Endodermal cell (in vitro differentiated cells): ENCODE data around the gene BRI3. TPM values are rescaled to one million over a fixed set of nuclear protein-coding genes. Genes with fewer than 3 reads are reported as not detected.
A peak's percentile ranks its signal among the peaks of the same experiment; 100 is the strongest.

Source experiments
- DNase-seq: peaks from one replicate; pipeline ENCODE4 v3.0.0-alpha.2; 2017
- H3K27ac ChIP-seq: 2 replicates; pipeline ENCODE4 v1.5.1; 2013; ENCODE audit warnings: mild to moderate bottlenecking, low read depth, low read length, moderate library complexity
- H3K27me3 ChIP-seq: 2 replicates; pipeline ENCODE4 v1.6.1; 2013; ENCODE audit warnings: mild to moderate bottlenecking, low read length, moderate library complexity; ENCODE audit not compliant: insufficient read depth, control insufficient read depth, poor library complexity, severe bottlenecking
- H3K36me3 ChIP-seq: 2 replicates; pipeline ENCODE4 v1.7.0; 2013; ENCODE audit warnings: mild to moderate bottlenecking, low read length, moderate library complexity; ENCODE audit not compliant: control insufficient read depth, insufficient read depth
- H3K4me1 ChIP-seq: one replicate; pipeline ENCODE4 v1.7.0; 2013; ENCODE audit warnings: low read length; ENCODE audit not compliant: control insufficient read depth, insufficient read depth
- H3K4me3 ChIP-seq: 2 replicates; pipeline ENCODE4 v1.5.1; 2013; ENCODE audit warnings: mild to moderate bottlenecking, low read length, moderate library complexity
- H3K9ac ChIP-seq: 2 replicates; pipeline ENCODE4 v1.6.1; 2013; ENCODE audit warnings: mild to moderate bottlenecking, low read length, moderate library complexity; ENCODE audit not compliant: poor library complexity, severe bottlenecking; ENCODE audit errors: extremely low read depth
- H3K9me3 ChIP-seq: 2 replicates; pipeline ENCODE4 v1.6.1; 2013; ENCODE audit warnings: mild to moderate bottlenecking, low read length, moderate library complexity; ENCODE audit not compliant: control insufficient read depth
- H3K27ac Mint-ChIP-seq: 2 replicates; pipeline ENCODE4 v1.8.0; 2020; ENCODE audit warnings: mixed read lengths
- H3K27me3 Mint-ChIP-seq: 2 replicates; pipeline ENCODE4 v1.8.0; 2021; ENCODE audit warnings: mild to moderate bottlenecking, mixed read lengths; ENCODE audit not compliant: insufficient read depth
- H3K36me3 Mint-ChIP-seq: 2 replicates; pipeline ENCODE4 v1.8.0; 2020; ENCODE audit warnings: low read depth, mixed read lengths
- H3K4me1 Mint-ChIP-seq: 2 replicates; pipeline ENCODE4 v1.8.0; 2020; ENCODE audit warnings: mixed read lengths
- H3K4me3 Mint-ChIP-seq: 2 replicates; pipeline ENCODE4 v1.8.0; 2020; ENCODE audit warnings: mild to moderate bottlenecking, moderate library complexity, mixed read lengths
- H3K9me3 Mint-ChIP-seq: 2 replicates; pipeline ENCODE4 v1.8.0; 2020; ENCODE audit warnings: mild to moderate bottlenecking, mixed read lengths
- CTCF ChIP-seq: fragments of 200-600 bp; sonication (generic); conservative IDR thresholded peaks from 2 replicates; pipeline ENCODE4 v1.5.0; 2021; ENCODE audit warnings: antibody characterized with exemption, mild to moderate bottlenecking
- WGBS, 2 experiments: methylation state at CpG; one replicate each; pipeline versions ENCODE4 v1.1.5 to v1.1.7; 2013; ENCODE audit warnings: missing lambda C conversion rate in 2 of 2, mixed read lengths in 1 of 2; ENCODE audit not compliant: insufficient coverage in 1 of 2, insufficient read length in 1 of 2; 5-methylcytosine and 5-hydroxymethylcytosine counted together
- total RNA-seq, 2 donors: library from RNA; stranded (reverse); fragmentation: NEBNext Ultra II Directional in 1 of 2; extraction: Animal tissue kit (Norgen Biotek cat#: 25700) in 1 of 2; gene quantifications; 2 replicates in 1 of 2; 3 replicates in 1 of 2; pipeline ENCODE4 v1.2.1, GENCODE V29; 2021

The BRI3 gene
- total RNA-seq, 2 donors from 2014 or later: 130 to 152 TPM

GRCh38 chr7:98286701-98287485 lies 5.4 kb downstream of the BRI3 start:
- Histone ChIP-seq H3K4me3 (no peak overlapping the region), H3K4me1 (no peaks in the 10 kb centered on the region), H3K9ac (no peak overlapping the region), H3K36me3 (peaks cover 23% of the 10 kb centered on the region), H3K9me3 (no peaks in the 10 kb centered on the region), H3K27me3 (no peaks in the 10 kb centered on the region), H3K27ac (no peak overlapping the region)
- Mint-ChIP-seq H3K36me3 (peaks cover 23% of the 10 kb centered on the region), H3K27me3 (no peaks in the 10 kb centered on the region), H3K9me3 (no peaks in the 10 kb centered on the region), H3K4me3 (no peak overlapping the region), H3K27ac (no peak overlapping the region), H3K4me1 (peaks cover 25% of the 10 kb centered on the region)
- WGBS, 2 experiments: 90 to 97% methylated on average over 6 to 21 of the region's 21 CpGs
- DNase-seq: no peak
- TF ChIP-seq CTCF: no peak

GRCh38 chr7:98287486-98287959 lies 6.0 kb downstream of the BRI3 start:
- Mint-ChIP-seq H3K27me3 (no peaks in the 10 kb centered on the region), H3K4me3 (no peak overlapping the region), H3K9me3 (no peaks in the 10 kb centered on the region), H3K36me3 (peaks cover 28% of the 10 kb centered on the region), H3K27ac (no peak overlapping the region), H3K4me1 (peaks cover 24% of the 10 kb centered on the region)
- Histone ChIP-seq H3K9ac (no peak overlapping the region), H3K27ac (no peak overlapping the region), H3K9me3 (no peaks in the 10 kb centered on the region), H3K36me3 (peaks cover 29% of the 10 kb centered on the region), H3K4me1 (no peaks in the 10 kb centered on the region), H3K27me3 (no peaks in the 10 kb centered on the region), H3K4me3 (no peak overlapping the region)
- TF ChIP-seq CTCF: no peak
- 87 to 100% methylated on average over 6 to 14 of the region's 14 CpGs for WGBS, 2 experiments
- peak; percentile 90 for DNase-seq

- H3K27me3 ChIP-seq: no peaks in the 10 kb centered on the region
- no peak overlapping the region for H3K9ac ChIP-seq
- H3K36me3 Mint-ChIP-seq: peaks cover 25% of the 10 kb centered on the region
- H3K9me3 Mint-ChIP-seq: no peaks in the 10 kb centered on the region
- H3K4me1 Mint-ChIP-seq: peaks cover 17% of the 10 kb centered on the region
- H3K4me1 ChIP-seq: no peaks in the 10 kb centered on the region
- no peak for TF ChIP-seq CTCF
- H3K27ac ChIP-seq: no peak overlapping the region
- H3K9me3 ChIP-seq: no peaks in the 10 kb centered on the region
- no peak for DNase-seq
- H3K4me3 ChIP-seq: no peak overlapping the region
- no peak overlapping the region for H3K4me3 Mint-ChIP-seq
- WGBS, 2 experiments: 94% methylated on average over 6 to 12 of the region's 12 CpGs
- no peak overlapping the region for H3K27ac Mint-ChIP-seq
- peaks cover 35% of the 10 kb centered on the region for H3K36me3 ChIP-seq
- H3K27me3 Mint-ChIP-seq: no peaks in the 10 kb centered on the region
Measured at GRCh38 chr7:98288064-98288823, 6.8 kb downstream of the BRI3 start.
